B cell (primary cell): ENCODE results near the gene GZMM. TPM values are rescaled to one million over a fixed set of nuclear protein-coding genes. Genes with fewer than 3 reads are reported as not detected.

Experiments
- ATAC-seq: fragments of 200-7000 bp; cut with Tn5 transposase; one replicate; pipeline ENCODE4 v1.10.0; 2021; ENCODE audit warnings: low read depth, mild to moderate bottlenecking, moderate number of reproducible peaks, moderate library complexity
- CTCF ChIA-PET: fragments of 350-600 bp; sonication (Branson Sonifier 250); formaldehyde crosslinking; loops from one replicate; lab custom pipeline; 2021; ENCODE audit warnings: antibody characterized with exemption, inconsistent platforms; lab: Charles Lee
- POLR2A ChIA-PET: fragments of 350-600 bp; sonication (Branson Sonifier 250); formaldehyde crosslinking; loops from one replicate; lab custom pipeline; 2021; ENCODE audit warnings: antibody characterized with exemption; lab: Charles Lee
- DNase-seq: peaks from one replicate; pipeline ENCODE4 v3.0.0; 2013
- H2AFZ ChIP-seq: 2 replicates; pipeline ENCODE4 v1.6.1; 2012; ENCODE audit warnings: mild to moderate bottlenecking, low read depth, low read length; ENCODE audit not compliant: insufficient read depth, poor library complexity, severe bottlenecking
- H3K27ac ChIP-seq, 2 donors: 1 replicate in 1 of 2; 2 replicates in 1 of 2; pipeline ENCODE4 v1.5.1; 2012 to 2013; ENCODE audit warnings: low read length in 2 of 2, mild to moderate bottlenecking in 2 of 2, moderate library complexity in 1 of 2
- H3K27me3 ChIP-seq, 4 experiments: fragments of 200-600 bp in 1 of 4; sonication (generic) in 1 of 4; replicated peaks in 1 of 4; 1 replicate in 2 of 4; 2 replicates in 2 of 4; pipeline versions ENCODE4 v1.6.1 to v1.7.0; 2013 to 2016; ENCODE audit warnings: low read length in 3 of 4, mild to moderate bottlenecking in 2 of 4, mixed read lengths in 1 of 4, moderate library complexity in 1 of 4; ENCODE audit not compliant: insufficient read depth in 4 of 4, control insufficient read depth in 3 of 4; ENCODE audit errors: control extremely low read depth in 1 of 4
- H3K36me3 ChIP-seq, 2 experiments: replicated peaks in 1 of 2; 1 replicate in 1 of 2; 2 replicates in 1 of 2; pipeline versions ENCODE4 v1.6.1 to v1.7.1; 2013; ENCODE audit warnings: low read length in 1 of 2; ENCODE audit not compliant: insufficient read depth in 2 of 2, control insufficient read depth in 1 of 2; ENCODE audit errors: control extremely low read depth in 1 of 2, extremely low read depth in 1 of 2
- H3K4me1 ChIP-seq, 2 donors: fragments of 200-600 bp in 1 of 2; sonication (generic) in 1 of 2; 1 replicate in 1 of 2; 2 replicates in 1 of 2; pipeline versions ENCODE4 v1.5.1 to v1.6.1; 2013 to 2017; ENCODE audit warnings: low read length in 2 of 2; ENCODE audit not compliant: control insufficient read depth in 2 of 2, insufficient read depth in 2 of 2
- H3K4me2 ChIP-seq: replicated peaks from 2 replicates; pipeline ENCODE3; 2012; ENCODE audit warnings: mild to moderate bottlenecking, low read depth, low read length; ENCODE audit not compliant: poor library complexity, severe bottlenecking
- H3K4me3 ChIP-seq, 5 experiments: fragments of 200-600 bp in 1 of 5; sonication (generic) in 1 of 5; 1 replicate in 3 of 5; 2 replicates in 2 of 5; pipeline versions ENCODE4 v1.5.1 to v1.7.0; 2011 to 2016; ENCODE audit warnings: low read length in 4 of 5, mild to moderate bottlenecking in 4 of 5, low read depth in 2 of 5, control low read depth in 1 of 5, moderate library complexity in 1 of 5; ENCODE audit not compliant: insufficient read depth in 1 of 5; ENCODE audit errors: control extremely low read depth in 1 of 5, extremely low read depth in 1 of 5
- H3K79me2 ChIP-seq: fragments of 200-600 bp; sonication (generic); one replicate; pipeline ENCODE4 v1.6.0; 2016; ENCODE audit warnings: low read length; ENCODE audit not compliant: control insufficient read depth, insufficient read depth
- H3K9ac ChIP-seq: fragments of 200-600 bp; sonication (generic); 2 replicates; pipeline ENCODE4 v1.6.1; 2017; ENCODE audit warnings: mild to moderate bottlenecking, low read length, moderate library complexity
- H3K9me3 ChIP-seq, 3 donors: one replicate each; pipeline versions ENCODE4 v1.6.1 to v1.7.1; 2013; ENCODE audit warnings: low read length in 2 of 3; ENCODE audit not compliant: control insufficient read depth in 2 of 3, insufficient read depth in 1 of 3; ENCODE audit errors: control extremely low read depth in 1 of 3
- H4K20me1 ChIP-seq: 2 replicates; pipeline ENCODE4 v1.6.0; 2012; ENCODE audit warnings: mild to moderate bottlenecking, low read length; ENCODE audit not compliant: insufficient read depth, control insufficient read depth, poor library complexity, severe bottlenecking
- H3K27ac Mint-ChIP-seq: one replicate; pipeline ENCODE4 v1.8.0; 2021; ENCODE audit warnings: mixed read lengths
- H3K27me3 Mint-ChIP-seq: one replicate; pipeline ENCODE4 v1.8.0; 2021; ENCODE audit warnings: mixed read lengths
- H3K4me1 Mint-ChIP-seq: one replicate; pipeline ENCODE4 v1.8.0; 2021; ENCODE audit warnings: mixed read lengths
- H3K4me3 Mint-ChIP-seq: one replicate; pipeline ENCODE4 v1.8.0; 2021; ENCODE audit warnings: mixed read lengths
- H3K9me3 Mint-ChIP-seq: one replicate; pipeline ENCODE4 v1.8.0; 2022; ENCODE audit warnings: mixed read lengths; ENCODE audit not compliant: insufficient read depth
- CTCF ChIP-seq: fragments of 200-600 bp; IDR thresholded peaks from one replicate; pipeline ENCODE4 v1.8.0; 2022; ENCODE audit warnings: antibody characterized with exemption, mild to moderate bottlenecking
- EZH2 ChIP-seq: IDR thresholded peaks from 2 replicates; pipeline ENCODE4 v1.6.1; 2012; ENCODE audit warnings: borderline replicate concordance, low read depth, mild to moderate bottlenecking, moderate library complexity, low read length; ENCODE audit not compliant: insufficient read depth, poor library complexity, severe bottlenecking
- WGBS: methylation state at CpG from one replicate; pipeline ENCODE4 v1.1.5; 2013; ENCODE audit warnings: missing lambda C conversion rate; ENCODE audit not compliant: insufficient coverage; 5-methylcytosine and 5-hydroxymethylcytosine counted together
- intact Hi-C: fragments of 100-400 bp; cut with micrococcal nuclease; formaldehyde crosslinking; loops from one replicate; pipeline ENCODE4 v1.10.0; 2022
- polyA plus RNA-seq: library from polyadenylated mRNA; depleted of rRNA; stranded (reverse); fragments of >200 nt; gene quantifications from 2 replicates; pipeline ENCODE4 v1.2.3, GENCODE V29; 2012
- total RNA-seq, 2 donors: library from RNA; stranded (reverse); fragments of 120-200 nt in 1 of 2; gene quantifications; 1 replicate in 1 of 2; 2 replicates in 1 of 2; pipeline versions ENCODE4 v1.2.3 to v1.2.4, GENCODE V29; 2013 to 2022

GZMM gene
- total and polyA plus RNA-seq, 2 donors (not counting 1 experiment from before 2014, with no cell fraction given): 2.1 TPM; not detected in 1

- CTCF ChIA-PET: interaction anchor here (1.0 to 3.8 kb wide), 2 partner anchors 20 to 24 kb away, joined by 3 to 24 read pairs; no protein-coding TSS in a partner anchor
- Histone ChIP-seq H2AFZ (peak overlapping the region; percentile 98), H3K9ac (peak overlapping the region; percentile 82)
Observed at GRCh38 chr19:530134-531008, 13.5 kb upstream of the GZMM start.

More at GRCh38 chr19:530134-531008, 13.5 kb upstream of the GZMM start:
- Histone ChIP-seq H3K27me3 (peaks cover 0 to under 1% (median 0%) of the 10 kb centered on the region in 4 experiments), H3K9me3 (peaks cover 0 to 8% (median 0%) of the 10 kb centered on the region in 3 donors), H3K4me2 (peak overlapping the region; percentile 93), H3K4me3 (peak overlapping the region in 4 of 5 experiments; percentile 60 to 83 (median 76)), H3K4me1 (peaks cover 12 to 25% of the 10 kb centered on the region in 2 donors), H3K79me2 (peaks cover 36% of the 10 kb centered on the region), H4K20me1 (peaks cover 35% of the 10 kb centered on the region), H3K27ac (peak overlapping the region; percentile 41 to 79), H3K36me3 (no peaks in the 10 kb centered on the region)
- POLR2A ChIA-PET: interaction anchor here (0.5 to 2.0 kb wide), 4 partner anchors 24 to 1366 kb away, joined by 3 to 5 read pairs (median 4); no protein-coding TSS in a partner anchor
- Mint-ChIP-seq H3K4me3 (peak overlapping the region; percentile 89), H3K27me3 (peaks cover 8% of the 10 kb centered on the region), H3K27ac (peak overlapping the region; percentile 88), H3K9me3 (no peaks in the 10 kb centered on the region), H3K4me1 (peaks cover 13% of the 10 kb centered on the region)
- WGBS: 72% methylated on average over 31 of the region's 38 CpGs
- TF ChIP-seq EZH2 (no peak), CTCF (no peak)
- ATAC-seq (no peak), DNase-seq (no peak)
- intact Hi-C loops: loop anchor here (1.0 to 2.0 kb wide), 4 partner anchors 23 to 132 kb away; partner anchors contain the start of genes BSG, RNF126 and TPGS1
